HG03565 (cell line): ENCODE results near the gene NFATC4.

Experiments
- ATAC-seq: cut with Tn5 transposase; IDR thresholded peaks from one replicate; pipeline ENCODE4 v1.9.1; 2021; ENCODE audit warnings: mild to moderate bottlenecking, moderate library complexity; ENCODE audit not compliant: unreplicated experiment

The NFATC4 gene

GRCh38 chr14:24407608-24408325, 39.8 kb downstream of the NFATC4 start:
- ATAC-seq, result no peak

DNA sequence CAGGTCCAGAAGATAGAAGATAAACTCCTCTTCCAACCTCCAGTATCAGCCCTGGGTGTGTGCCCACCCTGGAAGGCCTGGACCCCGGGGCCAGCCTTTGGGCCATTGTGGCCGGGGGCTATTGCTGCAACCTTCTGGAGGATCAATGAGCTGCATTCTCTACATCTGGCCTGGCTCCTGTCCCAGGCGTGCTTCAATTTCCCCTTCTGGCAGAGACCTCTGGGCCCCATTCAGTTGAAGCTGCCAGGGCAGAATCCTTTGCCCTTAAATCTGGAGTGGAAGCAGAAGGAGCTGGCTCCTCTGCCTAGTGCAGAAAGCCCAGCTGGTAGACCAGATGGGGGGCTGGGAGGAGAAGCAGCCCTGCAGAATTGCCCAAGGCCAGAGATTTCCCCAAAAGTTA, 40.8 kb downstream of the NFATC4 start:
- ATAC-seq, result no peak

DNA sequence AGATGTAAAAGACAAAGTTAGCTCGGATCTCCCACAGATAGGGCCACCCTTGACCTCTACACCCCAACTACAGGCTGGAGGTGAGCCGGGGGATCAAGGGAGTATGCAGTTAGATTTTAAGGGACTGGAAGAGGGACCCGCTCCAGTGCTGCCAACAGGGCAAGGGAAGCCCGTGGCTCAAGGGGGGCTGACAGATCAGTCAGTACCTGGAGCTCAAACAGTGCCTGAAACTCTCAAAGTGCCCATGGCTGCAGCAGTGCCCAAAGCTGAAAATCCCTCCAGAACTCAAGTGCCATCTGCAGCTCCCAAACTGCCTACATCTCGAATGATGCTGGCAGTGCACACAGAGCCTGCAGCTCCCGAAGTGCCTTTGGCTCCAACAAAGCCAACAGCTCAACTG, 41.2 kb downstream of the NFATC4 start:
- ATAC-seq, result no peak

- ATAC-seq, result no peak
Measured at GRCh38 chr14:24409956-24410355, 42.0 kb downstream of the NFATC4 start.

- no peak for ATAC-seq
Measured at GRCh38 chr14:24411443-24412389, 43.7 kb downstream of the NFATC4 start.

GRCh38 chr14:24414077-24414476, 46.1 kb downstream of the NFATC4 start:
- ATAC-seq, result no peak

DNA sequence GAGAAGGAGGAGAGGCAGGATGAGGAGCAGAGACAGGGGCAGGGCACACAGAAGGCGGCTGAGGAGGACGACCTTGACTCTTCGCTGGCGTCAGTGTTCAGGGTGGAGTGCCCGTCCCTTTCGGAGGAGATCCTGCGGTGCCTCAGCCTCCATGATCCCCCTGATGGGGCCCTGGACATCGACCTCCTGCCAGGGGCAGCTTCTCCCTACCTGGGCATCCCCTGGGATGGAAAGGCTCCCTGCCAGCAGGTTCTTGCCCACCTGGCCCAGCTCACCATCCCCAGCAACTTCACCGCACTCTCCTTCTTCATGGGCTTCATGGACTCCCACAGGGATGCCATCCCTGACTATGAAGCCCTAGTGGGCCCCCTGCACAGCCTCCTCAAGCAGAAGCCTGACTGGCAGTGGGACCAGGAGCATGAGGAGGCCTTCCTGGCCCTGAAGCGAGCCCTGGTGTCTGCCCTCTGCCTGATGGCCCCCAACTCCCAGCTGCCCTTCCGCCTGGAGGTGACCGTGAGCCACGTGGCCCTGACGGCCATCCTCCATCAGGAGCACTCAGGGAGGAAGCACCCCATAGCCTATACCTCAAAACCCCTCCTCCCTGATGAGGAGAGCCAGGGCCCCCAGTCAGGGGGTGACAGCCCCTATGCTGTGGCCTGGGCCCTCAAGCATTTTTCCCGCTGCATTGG, 46.9 kb downstream of the NFATC4 start:
- ATAC-seq, result no peak

GRCh38 chr14:24415421-24416253, 47.7 kb downstream of the NFATC4 start:
- ATAC-seq, result no peak

- no peak for ATAC-seq
Measured at GRCh38 chr14:24416254-24416931, 48.4 kb downstream of the NFATC4 start.

DNA sequence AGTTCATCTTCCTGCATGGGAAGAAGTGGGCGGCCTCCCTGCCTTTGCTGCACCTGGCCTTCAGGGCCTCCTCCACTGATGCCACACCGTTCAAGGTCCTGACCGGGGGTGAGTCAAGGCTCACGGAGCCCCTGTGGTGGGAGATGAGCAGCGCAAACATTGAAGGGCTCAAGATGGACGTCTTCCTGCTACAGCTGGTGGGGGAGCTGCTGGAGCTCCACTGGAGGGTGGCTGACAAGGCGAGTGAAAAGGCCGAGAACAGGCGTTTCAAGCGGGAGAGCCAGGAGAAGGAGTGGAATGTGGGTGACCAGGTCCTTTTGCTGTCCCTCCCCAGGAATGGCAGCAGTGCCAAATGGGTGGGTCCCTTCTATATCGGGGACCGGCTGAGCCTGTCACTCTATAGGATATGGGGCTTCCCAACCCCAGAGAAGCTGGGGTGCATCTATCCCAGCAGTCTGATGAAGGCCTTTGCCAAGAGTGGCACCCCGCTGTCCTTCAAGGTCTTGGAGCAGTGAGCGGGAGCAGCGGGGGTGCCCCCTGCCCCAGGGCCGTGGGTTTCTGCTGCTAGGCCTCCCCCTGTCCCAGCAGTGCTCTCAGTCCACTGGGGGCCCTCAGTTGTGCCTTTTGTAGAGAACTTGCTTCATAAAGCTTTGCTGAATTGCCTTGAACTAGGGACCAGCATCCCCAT, 49.1 kb downstream of the NFATC4 start:
- no peak for ATAC-seq

DNA sequence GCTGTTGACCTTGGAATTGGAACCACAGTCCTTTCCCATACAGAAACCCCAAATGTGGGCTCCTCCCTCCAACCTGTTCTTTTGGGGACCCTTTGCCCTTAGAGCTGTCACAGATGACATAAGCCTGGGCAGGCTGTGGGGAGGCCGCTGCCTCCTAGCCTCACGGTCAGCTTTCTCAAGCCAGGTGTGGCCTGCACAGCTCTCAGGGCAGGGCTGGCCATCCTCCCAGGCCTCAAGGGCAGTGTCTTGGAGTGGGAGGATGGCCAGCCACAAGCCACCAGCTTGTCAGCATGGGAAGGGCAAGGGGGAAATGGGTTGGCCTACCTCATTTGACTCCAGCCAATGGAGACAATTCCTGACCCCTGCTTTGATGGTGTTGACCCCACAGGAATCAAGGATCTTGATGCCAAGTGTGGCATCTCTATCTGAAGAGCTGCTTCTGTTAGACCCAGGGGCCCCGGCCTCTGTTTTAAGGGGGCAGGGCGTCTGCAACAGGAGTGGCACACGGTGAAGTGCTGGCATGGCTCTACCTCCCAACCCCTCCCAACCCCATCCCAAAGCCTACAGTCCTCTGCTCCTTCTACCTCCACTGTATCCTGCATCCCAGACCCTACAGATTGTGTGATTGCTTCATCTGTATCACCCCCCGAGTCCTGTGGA, 50.0 kb downstream of the NFATC4 start:
- ATAC-seq, result no peak

- ATAC-seq, result no peak
Measured at GRCh38 chr14:24418492-24418873, 50.5 kb downstream of the NFATC4 start.

DNA sequence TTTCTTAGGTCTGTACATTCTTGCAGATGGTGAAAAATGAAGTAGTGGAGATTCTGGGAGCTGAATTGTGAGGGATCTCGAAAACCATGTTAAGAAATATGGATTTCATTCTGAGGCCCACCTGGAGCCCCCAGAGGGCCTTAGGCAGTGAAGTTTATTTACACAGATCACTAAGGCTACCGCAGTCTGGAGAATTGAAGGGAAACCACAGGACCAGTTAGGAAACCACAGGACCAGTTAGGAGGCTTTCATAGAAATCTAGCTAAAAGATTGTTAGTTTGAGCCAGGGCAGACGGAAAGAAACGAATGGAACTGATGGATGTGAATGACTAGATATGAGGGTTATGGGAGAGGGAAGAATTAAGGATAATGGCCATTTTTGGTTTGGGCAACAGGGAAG, 54.3 kb downstream of the NFATC4 start:
- no peak for ATAC-seq

DNA sequence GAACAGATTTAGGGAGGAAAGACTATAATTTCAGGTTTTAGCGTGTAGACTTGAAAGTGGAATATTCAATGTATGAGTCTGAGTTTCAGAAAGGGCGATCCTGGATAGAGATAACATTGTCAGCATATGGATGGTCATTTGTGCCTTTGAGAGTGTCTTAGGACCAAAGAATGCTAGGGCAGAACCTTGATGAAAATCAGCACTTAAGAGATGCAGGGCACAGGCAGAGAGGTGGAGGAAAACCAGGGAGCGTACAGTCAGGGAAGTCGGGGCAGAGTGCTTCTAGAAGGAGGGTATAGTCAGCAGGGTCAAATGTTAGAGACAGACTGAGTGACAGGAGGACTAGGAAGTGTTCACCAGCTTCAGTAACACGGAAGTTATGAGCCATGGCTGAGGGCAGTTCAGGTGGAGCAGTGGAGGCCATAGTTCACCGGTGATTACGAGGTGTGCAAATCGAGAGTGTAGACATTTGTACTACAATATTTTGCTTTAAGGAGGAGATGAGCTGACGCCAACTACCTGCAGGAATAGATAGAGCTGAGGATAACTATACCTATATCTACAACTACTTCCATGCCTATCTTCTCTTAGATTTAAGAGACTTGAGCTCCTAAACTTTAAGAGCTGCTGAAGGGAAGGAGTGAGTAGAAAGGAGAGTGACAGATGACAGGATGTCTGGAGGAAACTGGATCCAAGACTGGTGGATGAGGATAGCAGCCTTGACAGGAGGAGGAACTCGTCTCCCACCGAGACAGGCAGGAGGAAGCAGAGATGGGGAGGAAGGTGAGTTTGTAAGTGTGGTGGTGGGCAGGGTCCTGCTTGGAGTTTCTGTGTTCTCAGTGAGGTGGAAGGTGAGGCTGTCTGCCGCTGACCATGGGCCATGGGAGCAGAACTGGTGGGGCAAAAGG, 55.0 kb downstream of the NFATC4 start:
- ATAC-seq, result no peak

- no peak for ATAC-seq
Measured at GRCh38 chr14:24425704-24426103, 57.7 kb downstream of the NFATC4 start.

DNA sequence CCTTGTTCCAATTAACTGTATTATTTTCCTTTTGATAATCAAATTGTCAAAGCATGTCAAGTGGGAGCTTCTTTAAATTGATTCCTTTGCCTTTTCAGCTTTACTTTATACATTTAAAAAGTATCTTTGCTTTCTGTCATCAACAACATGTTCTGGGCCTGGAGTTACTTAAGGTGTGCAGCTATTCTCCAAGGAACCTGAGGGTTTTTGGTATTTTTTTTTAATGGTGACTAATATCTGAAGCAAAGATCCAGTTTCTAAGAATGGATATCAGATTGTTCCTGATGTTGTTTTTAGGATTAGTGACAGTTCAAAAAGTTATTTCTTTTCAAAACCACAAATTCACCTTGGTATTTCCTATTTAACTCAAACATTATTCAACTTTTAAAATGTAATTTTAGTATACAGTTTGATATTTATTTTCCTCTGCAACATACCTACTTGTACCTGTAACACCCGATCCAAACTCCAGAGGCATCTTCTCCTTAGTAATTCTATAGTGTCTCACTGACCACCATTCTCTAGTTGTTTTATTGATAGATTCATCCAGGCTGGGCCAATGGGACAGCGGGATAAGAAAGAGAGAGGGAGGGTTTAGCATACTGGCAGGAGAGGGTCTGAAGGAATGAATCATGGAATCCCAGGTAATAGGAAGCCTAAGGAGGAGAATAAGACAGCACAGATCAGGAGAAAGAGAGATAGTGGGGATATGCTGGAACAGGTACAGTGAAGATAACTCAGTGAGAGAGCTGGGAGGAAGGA, 58.3 kb downstream of the NFATC4 start:
- no peak for ATAC-seq

DNA sequence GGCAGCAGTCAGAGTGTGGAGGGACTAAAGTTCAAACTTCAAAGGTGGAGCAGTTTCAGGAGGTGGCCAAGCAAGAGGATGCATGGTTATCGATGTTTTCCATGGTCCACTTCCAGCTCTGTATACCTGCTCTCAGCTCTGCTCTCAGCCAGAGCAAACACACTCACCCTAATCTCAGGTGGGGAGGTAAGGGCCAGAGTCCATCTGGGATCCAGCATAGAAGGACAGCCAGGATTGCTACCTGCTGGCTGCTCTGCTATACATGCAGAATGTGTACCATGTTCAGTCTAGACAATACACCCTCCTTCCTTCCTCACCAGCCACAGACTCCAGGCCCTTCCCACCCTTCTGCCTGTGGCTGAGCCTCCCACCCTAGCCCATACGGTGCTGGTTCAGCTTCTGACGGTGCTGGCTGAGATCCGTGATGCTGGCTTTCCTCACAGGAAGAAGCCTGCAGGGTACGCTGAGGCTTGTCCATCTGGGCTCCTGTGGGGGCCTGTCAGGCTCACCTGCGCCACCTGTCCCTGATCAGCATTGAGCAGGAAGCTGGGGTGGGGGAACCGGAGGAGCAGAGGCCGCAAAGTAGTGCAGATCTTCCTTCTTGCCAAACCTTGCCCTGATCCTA, 59.0 kb downstream of the NFATC4 start:
- ATAC-seq, result no peak
